GM23338 (cell line): Measurements from ENCODE around the gene CFAP58.

Experiments used
- CREB1 ChIP-seq: fragments of 250-450 bp; sonication (Bioruptor Pico); IDR thresholded peaks from 2 replicates; pipeline ENCODE4 v1.5.0; 2020; ENCODE audit warnings: low read depth, mild to moderate bottlenecking, moderate library complexity
- CTCF ChIP-seq, 2 experiments: fragments of 200-600 bp in 1 of 2; sonication (generic) in 1 of 2; conservative IDR thresholded peaks; 2 replicates each; pipeline versions ENCODE4 v1.5.1 to v1.6.1; 2016 to 2017; ENCODE audit warnings: antibody characterized with exemption in 2 of 2, low read depth in 2 of 2, mild to moderate bottlenecking in 2 of 2, moderate library complexity in 1 of 2
- EZH2 ChIP-seq: fragments of 200-600 bp; sonication (generic); IDR thresholded peaks from one replicate; pipeline ENCODE4 v1.8.0; 2017; ENCODE audit warnings: antibody characterized with exemption, mild to moderate bottlenecking, low read depth; ENCODE audit not compliant: unreplicated experiment
- EZH2phosphoT487 ChIP-seq: fragments of 200-600 bp; sonication (generic); IDR thresholded peaks from one replicate; pipeline ENCODE4 v1.8.1; 2018; ENCODE audit warnings: antibody characterized with exemption; ENCODE audit not compliant: unreplicated experiment
- JUNB ChIP-seq: IDR thresholded peaks from one replicate; pipeline ENCODE4 v1.6.1; 2016; ENCODE audit warnings: antibody characterized with exemption; ENCODE audit not compliant: unreplicated experiment
- NANOG ChIP-seq: IDR thresholded peaks from 2 replicates; pipeline ENCODE4 v1.6.1; 2016; ENCODE audit warnings: antibody characterized with exemption, borderline replicate concordance
- POLR2AphosphoS5 ChIP-seq: IDR thresholded peaks from 2 replicates; pipeline ENCODE4 v1.6.1; 2016; ENCODE audit warnings: antibody characterized with exemption, low read depth
- STAT1 ChIP-seq: IDR thresholded peaks from one replicate; pipeline ENCODE4 v1.6.1; 2016; ENCODE audit warnings: antibody characterized with exemption; ENCODE audit not compliant: unreplicated experiment
- ZNF331 ChIP-seq: fragments of 250-450 bp; sonication (Bioruptor Pico); IDR thresholded peaks from 2 replicates; pipeline ENCODE4 v1.5.0; 2020; ENCODE audit warnings: low read depth, mild to moderate bottlenecking, moderate library complexity
- ZNF462 ChIP-seq: fragments of 250-450 bp; sonication (Bioruptor Pico); IDR thresholded peaks from 2 replicates; pipeline ENCODE4 v1.5.0; 2020; ENCODE audit warnings: mild to moderate bottlenecking, moderate library complexity
- TF ChIP-seq, protein P1 (sequence below): IDR thresholded peaks from one replicate; pipeline ENCODE4 v1.6.1; 2018; ENCODE audit warnings: antibody characterized with exemption; ENCODE audit not compliant: unreplicated experiment
- TF ChIP-seq, protein P2 (sequence below): IDR thresholded peaks from 2 replicates; pipeline ENCODE4 v1.6.1; 2016; ENCODE audit warnings: antibody characterized with exemption

GRCh38 chr10:104450490-104450889 is 96.9 kb downstream of the CFAP58 start:
- TF ChIP-seq EZH2 (no peak), CREB1 (no peak), CTCF (conservative IDR thresholded peaks at IDR 0.05; ENCODE audit: low read depth in 2 of 2) (no peak), POLR2AphosphoS5 (no peak), STAT1 (no peak), JUNB (no peak), EZH2phosphoT487 (no peak), ZNF462 (CRISPR knock-in tag) (no peak), ZNF331 (CRISPR knock-in tag) (no peak), NANOG (no peak)
- TF ChIP-seq, protein P1, sequence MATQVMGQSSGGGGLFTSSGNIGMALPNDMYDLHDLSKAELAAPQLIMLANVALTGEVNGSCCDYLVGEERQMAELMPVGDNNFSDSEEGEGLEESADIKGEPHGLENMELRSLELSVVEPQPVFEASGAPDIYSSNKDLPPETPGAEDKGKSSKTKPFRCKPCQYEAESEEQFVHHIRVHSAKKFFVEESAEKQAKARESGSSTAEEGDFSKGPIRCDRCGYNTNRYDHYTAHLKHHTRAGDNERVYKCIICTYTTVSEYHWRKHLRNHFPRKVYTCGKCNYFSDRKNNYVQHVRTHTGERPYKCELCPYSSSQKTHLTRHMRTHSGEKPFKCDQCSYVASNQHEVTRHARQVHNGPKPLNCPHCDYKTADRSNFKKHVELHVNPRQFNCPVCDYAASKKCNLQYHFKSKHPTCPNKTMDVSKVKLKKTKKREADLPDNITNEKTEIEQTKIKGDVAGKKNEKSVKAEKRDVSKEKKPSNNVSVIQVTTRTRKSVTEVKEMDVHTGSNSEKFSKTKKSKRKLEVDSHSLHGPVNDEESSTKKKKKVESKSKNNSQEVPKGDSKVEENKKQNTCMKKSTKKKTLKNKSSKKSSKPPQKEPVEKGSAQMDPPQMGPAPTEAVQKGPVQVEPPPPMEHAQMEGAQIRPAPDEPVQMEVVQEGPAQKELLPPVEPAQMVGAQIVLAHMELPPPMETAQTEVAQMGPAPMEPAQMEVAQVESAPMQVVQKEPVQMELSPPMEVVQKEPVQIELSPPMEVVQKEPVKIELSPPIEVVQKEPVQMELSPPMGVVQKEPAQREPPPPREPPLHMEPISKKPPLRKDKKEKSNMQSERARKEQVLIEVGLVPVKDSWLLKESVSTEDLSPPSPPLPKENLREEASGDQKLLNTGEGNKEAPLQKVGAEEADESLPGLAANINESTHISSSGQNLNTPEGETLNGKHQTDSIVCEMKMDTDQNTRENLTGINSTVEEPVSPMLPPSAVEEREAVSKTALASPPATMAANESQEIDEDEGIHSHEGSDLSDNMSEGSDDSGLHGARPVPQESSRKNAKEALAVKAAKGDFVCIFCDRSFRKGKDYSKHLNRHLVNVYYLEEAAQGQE, result no peak
- TF ChIP-seq, protein P2, sequence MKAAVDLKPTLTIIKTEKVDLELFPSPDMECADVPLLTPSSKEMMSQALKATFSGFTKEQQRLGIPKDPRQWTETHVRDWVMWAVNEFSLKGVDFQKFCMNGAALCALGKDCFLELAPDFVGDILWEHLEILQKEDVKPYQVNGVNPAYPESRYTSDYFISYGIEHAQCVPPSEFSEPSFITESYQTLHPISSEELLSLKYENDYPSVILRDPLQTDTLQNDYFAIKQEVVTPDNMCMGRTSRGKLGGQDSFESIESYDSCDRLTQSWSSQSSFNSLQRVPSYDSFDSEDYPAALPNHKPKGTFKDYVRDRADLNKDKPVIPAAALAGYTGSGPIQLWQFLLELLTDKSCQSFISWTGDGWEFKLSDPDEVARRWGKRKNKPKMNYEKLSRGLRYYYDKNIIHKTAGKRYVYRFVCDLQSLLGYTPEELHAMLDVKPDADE, result no peak
